NK-92 (cell line): ENCODE results near the gene WBP2NL.
"Not testable (repeated sequence)": the region's sequence is repeated elsewhere in the genome, so short reads cannot be mapped to it uniquely, and the experiment has no call there.

Source experiments
- DNase-seq: peaks from one replicate; lab custom pipeline; 2025; ENCODE audit not compliant: unreplicated experiment; lab: John Stamatoyannopoulos, UW

WBP2NL gene

DNA sequence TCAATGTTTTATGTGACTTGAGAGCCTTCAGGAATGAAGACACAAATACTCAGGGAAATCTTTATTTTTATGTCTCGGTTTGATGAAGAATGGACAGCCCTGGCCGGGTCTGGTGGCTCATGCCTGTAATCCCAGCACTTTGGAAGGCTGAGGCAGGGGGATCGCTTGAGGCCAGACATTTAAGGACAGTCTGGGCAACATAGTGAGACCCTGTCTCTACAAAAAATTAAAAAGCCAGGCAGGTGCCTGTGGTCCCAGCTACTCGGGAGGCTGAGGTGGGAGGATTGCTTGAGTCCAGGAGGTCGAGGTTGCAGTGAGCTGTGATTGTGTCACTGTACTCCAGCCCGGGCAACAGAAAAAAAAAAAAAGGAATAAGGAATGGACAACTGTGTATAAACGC lies 72.9 kb downstream of the WBP2NL start:
- DNase-seq = not testable (repeated sequence)

DNA sequence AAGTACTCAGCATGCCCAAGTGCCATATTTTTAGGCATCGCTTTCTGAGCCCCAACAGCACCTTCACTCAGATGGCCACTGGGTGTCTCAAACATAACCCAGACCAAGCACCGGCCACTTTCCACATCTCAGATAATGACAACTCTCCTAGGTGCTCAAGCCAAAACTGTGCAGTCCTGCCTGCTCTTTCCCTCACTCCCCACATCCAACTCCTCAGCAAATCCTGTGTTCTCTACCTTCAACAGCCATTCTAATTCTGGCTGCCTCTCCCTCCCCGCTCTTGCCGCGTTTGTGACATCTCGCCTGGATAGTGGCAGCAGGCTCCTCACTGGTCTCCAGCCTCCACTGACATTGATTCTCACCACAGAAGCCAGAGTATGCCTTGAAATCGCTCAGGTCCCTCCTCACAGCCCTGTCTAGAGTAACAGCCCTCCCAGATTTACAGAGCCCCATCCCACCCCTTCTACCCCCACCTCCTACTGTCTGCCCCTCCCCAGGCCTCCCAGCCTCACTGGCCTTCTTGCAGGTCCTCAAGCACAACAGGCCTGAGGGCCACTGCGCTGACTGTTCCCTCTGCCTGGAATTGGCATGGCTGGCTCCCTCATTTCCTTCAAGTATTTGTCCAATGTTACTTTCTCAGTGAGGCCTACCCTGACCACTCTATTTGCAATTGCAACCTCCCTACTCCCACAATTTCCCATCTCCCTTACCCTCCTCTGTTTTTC lies 74.2 kb downstream of the WBP2NL start:
- DNase-seq = no peak

DNA sequence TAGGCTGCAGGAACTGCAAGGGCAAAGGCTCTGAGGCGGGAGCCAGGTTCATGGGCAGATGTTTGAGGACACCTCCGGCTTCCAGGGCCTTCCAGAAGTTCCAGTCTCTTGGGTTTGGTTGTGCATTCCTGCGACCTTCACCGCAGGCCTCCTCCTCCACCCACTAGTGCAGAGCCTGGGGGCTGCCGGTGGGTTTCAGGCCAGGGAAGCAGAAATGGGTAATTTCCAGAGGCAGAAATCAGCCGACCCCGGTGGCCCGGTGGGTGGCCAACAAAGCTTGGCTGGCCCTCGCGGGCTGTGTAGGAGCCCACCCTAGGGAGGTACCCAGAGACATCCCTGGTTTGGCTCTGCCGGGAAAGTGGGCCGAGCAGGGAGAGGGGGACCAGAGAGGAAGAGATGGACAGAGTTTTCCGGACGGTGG lies 75.0 kb downstream of the WBP2NL start:
- no peak for DNase-seq

DNA sequence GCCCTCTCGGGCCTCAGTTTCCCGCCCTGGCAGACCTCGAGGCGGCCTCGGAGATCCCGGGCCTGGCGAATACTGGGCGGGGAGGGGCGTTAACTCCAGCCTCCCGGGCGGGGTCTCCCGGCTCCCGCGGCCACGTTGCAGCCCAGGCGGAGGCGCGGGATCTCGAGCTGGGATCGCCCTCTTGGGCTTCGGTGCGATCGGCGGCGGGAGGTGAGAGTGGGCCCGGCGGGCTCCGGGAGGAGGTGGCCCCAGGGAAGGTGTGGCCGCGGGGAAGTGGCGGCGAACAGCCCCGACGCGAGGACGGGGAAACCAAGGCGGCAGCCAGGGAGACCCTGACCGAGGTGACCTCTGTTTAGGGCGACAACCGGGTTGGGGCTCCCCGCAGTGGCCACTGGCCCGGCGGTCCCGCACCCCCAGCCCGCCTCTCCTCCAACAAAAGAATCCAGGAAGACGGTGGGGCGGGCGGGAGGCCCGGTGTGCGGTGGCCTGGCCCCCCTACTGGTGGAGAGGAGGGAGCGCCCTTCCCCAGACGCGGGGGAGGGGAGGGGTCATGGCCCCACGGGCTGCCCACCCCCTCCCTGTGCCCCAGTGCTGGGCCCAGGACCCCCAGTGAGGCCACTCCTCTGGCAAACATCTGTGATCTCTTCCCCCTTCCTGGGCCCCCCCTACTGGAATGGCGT lies 75.7 kb downstream of the WBP2NL start, which contains the start of gene PHETA2:
Gene PHETA2, plus strand, starts transcription at position 117 of the 680 bp plus-strand sequence. CDS start 3,046 bp downstream, outside the sequence.
- no peak for DNase-seq

DNA sequence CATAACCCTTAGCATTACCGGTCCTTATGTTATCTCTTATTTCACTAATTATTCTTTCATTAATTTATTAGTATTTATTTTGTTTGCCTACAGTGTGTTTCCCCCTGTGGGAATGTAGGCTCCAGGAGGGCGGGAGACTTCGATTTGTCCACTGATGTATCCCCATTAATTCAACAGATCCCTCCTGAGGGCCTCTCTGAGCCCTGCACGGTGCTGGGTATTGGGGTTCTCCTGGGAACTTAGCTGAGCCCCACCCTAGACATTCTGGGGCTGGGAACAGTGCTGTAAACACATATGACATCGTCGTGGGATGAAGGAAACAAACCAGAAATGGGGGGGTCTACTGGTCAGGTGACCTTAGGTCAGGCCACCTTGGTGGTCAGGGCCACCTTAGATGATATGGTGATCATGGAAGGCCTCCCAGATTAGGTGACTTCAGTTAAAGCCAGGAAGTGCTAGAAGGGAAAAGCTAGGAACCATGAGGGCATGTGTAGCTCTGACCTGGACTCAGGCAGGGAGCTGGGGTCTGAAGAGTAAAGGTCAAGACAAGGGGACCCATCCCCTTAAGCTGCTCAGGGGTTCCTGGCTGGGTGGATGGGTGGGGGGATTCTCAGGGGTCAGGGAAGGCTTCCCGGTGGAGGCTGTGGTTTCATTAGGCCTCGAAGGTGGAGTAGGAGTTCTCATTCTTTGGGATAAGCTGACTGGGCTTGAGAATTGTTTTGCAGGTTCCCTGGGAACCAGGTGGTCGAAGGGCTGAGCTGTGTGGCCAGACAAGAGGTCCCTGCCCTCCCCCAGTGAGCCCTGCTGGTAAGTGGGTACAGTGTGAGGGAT lies 76.5 kb downstream of the WBP2NL start:
- DNase-seq = no peak

DNA sequence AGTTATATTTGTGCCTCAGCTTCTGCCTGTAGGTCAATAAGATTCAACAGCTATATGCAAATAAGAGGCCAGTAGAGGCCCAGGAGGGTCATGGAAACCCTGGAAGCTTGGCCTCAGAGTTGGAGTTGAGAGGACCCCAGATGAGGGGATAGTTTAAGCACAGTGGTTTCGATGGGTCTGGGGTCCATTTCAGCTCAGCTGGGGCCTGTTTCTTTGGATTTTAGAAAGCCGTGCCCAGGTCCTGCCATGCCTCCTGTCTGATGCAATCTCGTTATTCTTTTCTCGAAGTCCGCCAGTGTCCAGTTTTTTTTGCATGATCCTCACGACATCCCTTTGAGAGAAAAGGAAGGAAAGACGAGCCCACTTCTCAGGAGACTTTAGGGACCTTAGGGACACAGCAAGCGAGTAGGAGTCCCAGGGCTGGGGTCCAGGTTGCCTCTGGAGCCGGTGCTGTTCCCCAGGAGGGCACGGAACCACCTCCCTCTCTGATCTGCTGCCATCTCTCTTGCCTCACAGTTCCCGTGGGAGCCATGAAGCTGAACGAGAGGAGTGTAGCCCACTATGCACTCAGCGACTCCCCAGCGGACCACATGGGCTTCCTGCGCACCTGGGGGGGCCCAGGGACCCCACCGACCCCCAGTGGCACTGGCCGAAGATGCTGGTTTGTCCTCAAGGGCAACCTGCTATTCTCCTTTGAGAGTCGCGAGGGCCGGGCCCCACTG lies 78.3 kb downstream of the WBP2NL start:
- no peak for DNase-seq

DNA sequence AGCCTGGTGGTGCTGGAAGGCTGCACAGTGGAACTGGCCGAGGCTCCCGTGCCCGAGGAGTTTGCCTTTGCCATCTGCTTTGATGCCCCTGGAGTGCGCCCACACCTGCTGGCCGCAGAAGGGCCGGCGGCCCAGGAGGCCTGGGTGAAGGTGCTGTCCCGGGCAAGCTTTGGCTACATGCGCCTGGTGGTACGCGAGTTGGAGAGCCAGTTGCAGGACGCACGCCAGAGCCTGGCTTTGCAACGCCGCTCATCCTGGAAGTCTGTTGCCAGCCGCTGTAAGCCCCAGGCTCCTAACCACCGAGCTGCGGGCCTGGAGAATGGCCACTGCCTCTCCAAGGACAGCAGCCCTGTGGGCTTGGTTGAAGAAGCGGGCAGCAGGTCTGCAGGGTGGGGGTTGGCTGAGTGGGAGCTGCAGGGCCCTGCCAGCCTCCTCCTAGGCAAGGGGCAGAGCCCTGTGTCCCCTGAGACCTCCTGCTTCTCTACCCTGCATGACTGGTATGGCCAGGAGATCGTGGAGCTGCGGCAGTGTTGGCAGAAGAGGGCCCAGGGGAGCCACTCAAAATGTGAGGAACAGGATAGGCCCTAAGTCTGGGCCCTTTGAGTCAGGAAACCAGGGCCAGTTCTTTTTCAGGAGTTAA lies 79.0 kb downstream of the WBP2NL start:
- no peak for DNase-seq
